Fibroblast of lung (primary cell): Measurements from ENCODE around the gene XPO5.

Experiments
- EZH2 ChIP-seq: IDR thresholded peaks from 2 replicates; pipeline ENCODE4 v1.5.1; 2012; ENCODE audit warnings: low read length, control low read depth, mild to moderate bottlenecking; ENCODE audit errors: missing control alignments
- TF ChIP-seq, protein P1 (sequence below), 2 donors: IDR thresholded peaks in 1 of 2; conservative IDR thresholded peaks in 1 of 2; 1 replicate in 1 of 2; 2 replicates in 1 of 2; pipeline ENCODE4 v1.5.1; 2011 to 2012; ENCODE audit warnings: low read length in 2 of 2, control low read depth in 1 of 2, inconsistent platforms in 1 of 2, low read depth in 1 of 2, mild to moderate bottlenecking in 1 of 2

DNA sequence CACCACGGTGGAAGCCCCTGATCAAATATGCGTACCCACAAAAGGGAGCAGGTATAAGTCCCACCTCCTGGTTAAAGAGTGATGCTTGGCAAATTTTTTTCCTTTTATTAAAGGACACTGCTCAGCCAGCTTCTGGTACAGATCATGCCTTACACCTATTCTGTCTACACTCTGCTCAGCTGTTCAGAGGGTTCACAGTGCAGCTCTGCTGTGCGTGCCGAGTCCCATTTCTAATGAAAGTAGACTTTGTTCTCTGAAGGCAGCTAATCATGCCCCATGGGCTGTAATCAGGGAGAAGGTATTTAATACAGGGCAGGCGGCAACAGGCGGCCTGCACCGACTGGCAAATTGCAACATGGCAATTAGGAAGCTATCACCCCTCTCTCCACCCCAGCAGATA lies 82.0 kb downstream of the XPO5 start:
- TF ChIP-seq, protein P1, sequence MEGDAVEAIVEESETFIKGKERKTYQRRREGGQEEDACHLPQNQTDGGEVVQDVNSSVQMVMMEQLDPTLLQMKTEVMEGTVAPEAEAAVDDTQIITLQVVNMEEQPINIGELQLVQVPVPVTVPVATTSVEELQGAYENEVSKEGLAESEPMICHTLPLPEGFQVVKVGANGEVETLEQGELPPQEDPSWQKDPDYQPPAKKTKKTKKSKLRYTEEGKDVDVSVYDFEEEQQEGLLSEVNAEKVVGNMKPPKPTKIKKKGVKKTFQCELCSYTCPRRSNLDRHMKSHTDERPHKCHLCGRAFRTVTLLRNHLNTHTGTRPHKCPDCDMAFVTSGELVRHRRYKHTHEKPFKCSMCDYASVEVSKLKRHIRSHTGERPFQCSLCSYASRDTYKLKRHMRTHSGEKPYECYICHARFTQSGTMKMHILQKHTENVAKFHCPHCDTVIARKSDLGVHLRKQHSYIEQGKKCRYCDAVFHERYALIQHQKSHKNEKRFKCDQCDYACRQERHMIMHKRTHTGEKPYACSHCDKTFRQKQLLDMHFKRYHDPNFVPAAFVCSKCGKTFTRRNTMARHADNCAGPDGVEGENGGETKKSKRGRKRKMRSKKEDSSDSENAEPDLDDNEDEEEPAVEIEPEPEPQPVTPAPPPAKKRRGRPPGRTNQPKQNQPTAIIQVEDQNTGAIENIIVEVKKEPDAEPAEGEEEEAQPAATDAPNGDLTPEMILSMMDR (conservative IDR thresholded peaks at IDR 0.05 in 1 of 2, IDR thresholded peaks at IDR 0.05 in 1 of 2; ENCODE audit: low read depth in 1 of 2, low read length in 2 of 2) = no peak
- TF ChIP-seq EZH2 = no peak
